ENCODE results near the gene TMCC1.

GRCh38 chr3:129927072-129927471 lies 33.6 kb upstream of the TMCC1 start:
- no peak for TF ChIP-seq CTCF (IDR thresholded peaks at IDR 0.05)
- no peak for TF ChIP-seq POLR2A (IDR thresholded peaks at IDR 0.05)
